K562 (cell line): ENCODE data around the gene CNBD2. TPM values are rescaled to one million over a fixed set of nuclear protein-coding genes. Genes with fewer than 3 reads are reported as not detected.

Source experiments
- polyA plus RNA-seq, 8 experiments: library from polyadenylated mRNA; depleted of rRNA in 4 of 8; stranded (reverse) in 5 of 8; unstranded in 3 of 8; fragments of >200 nt; fragmentation: Nextera tagmentation in 2 of 8; fragmentation: Illumina TruSeq in 1 of 8; extraction: Ambion mirVana in 2 of 8; extraction: Trizol in 1 of 8; gene quantifications; 2 replicates each; pipeline versions ENCODE4 v1.2.1 to v1.2.3, GENCODE V29; 2011 to 2014; ENCODE audit warnings: inconsistent platforms in 1 of 8, missing spikeins in 1 of 8
- total RNA-seq, 7 experiments: library from RNA; depleted of rRNA in 6 of 7; stranded (reverse); fragments of >200 nt in 6 of 7; fragmentation: Illumina TruSeq in 2 of 7; extraction: Trizol in 2 of 7; gene quantifications; 2 replicates each; pipeline versions ENCODE4 v1.2.1 to v1.2.3, GENCODE V29; 2011 to 2021; ENCODE audit warnings: low replicate concordance in 1 of 7
- TF ChIP-seq, protein P1 (sequence below): sonication (generic); formaldehyde crosslinking; IDR thresholded peaks from 2 replicates; pipeline ENCODE4 v1.8.0; 2022; ENCODE audit warnings: mild to moderate bottlenecking, missing genetic modification reagents
- TF ChIP-seq, protein P2 (sequence below): sonication (generic); formaldehyde crosslinking; IDR thresholded peaks from 2 replicates; pipeline ENCODE4 v1.8.1; 2022; ENCODE audit warnings: missing genetic modification reagents

CNBD2 gene
- total and polyA plus RNA-seq, 9 of the 15 experiments (the other 6 are each of a cell fraction or from before 2014, with no cell fraction given): 3.2 to 17.5 (median 5.3) TPM

DNA sequence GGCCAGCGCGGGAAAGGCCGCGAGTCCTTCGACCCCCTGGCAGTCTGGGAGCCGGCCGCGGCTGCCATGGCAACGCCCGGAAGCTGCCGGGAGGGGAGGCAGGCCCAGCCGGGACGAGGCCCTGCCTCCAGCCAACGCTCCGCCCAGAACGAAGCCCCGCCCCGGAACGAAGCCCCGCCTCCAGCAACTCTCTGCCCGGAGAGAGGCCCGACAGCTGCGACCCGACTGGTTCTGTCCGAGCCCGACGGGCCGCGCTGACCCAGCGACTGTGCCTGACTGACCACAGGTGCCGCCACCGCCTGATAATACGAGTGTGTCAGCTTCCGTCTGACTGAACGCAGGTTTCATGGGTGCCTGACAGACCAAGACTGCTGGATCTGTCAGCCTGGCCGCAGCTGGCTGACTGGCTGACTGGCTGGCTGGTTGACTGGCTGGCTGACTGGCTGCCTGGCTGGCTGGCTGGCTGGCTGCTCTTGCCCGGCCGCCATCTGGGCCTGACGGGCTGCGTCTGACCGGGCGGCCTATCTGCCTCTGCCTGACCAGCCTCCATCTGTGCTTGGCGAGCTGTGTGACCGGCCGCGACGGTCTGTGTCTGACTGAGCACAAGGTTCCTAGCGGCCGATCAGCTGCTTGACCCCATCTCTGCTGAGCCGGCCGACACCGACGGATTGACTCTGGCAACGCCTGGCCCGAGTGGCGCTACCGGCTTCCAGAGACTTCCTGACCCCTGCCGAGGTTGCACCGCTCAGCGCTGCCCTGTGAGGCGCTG, 96.5 kb downstream of the CNBD2 start (continued):
- TF ChIP-seq, protein P1, sequence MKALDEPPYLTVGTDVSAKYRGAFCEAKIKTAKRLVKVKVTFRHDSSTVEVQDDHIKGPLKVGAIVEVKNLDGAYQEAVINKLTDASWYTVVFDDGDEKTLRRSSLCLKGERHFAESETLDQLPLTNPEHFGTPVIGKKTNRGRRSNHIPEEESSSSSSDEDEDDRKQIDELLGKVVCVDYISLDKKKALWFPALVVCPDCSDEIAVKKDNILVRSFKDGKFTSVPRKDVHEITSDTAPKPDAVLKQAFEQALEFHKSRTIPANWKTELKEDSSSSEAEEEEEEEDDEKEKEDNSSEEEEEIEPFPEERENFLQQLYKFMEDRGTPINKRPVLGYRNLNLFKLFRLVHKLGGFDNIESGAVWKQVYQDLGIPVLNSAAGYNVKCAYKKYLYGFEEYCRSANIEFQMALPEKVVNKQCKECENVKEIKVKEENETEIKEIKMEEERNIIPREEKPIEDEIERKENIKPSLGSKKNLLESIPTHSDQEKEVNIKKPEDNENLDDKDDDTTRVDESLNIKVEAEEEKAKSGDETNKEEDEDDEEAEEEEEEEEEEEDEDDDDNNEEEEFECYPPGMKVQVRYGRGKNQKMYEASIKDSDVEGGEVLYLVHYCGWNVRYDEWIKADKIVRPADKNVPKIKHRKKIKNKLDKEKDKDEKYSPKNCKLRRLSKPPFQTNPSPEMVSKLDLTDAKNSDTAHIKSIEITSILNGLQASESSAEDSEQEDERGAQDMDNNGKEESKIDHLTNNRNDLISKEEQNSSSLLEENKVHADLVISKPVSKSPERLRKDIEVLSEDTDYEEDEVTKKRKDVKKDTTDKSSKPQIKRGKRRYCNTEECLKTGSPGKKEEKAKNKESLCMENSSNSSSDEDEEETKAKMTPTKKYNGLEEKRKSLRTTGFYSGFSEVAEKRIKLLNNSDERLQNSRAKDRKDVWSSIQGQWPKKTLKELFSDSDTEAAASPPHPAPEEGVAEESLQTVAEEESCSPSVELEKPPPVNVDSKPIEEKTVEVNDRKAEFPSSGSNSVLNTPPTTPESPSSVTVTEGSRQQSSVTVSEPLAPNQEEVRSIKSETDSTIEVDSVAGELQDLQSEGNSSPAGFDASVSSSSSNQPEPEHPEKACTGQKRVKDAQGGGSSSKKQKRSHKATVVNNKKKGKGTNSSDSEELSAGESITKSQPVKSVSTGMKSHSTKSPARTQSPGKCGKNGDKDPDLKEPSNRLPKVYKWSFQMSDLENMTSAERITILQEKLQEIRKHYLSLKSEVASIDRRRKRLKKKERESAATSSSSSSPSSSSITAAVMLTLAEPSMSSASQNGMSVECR: peak; percentile 78
- TF ChIP-seq, protein P2, sequence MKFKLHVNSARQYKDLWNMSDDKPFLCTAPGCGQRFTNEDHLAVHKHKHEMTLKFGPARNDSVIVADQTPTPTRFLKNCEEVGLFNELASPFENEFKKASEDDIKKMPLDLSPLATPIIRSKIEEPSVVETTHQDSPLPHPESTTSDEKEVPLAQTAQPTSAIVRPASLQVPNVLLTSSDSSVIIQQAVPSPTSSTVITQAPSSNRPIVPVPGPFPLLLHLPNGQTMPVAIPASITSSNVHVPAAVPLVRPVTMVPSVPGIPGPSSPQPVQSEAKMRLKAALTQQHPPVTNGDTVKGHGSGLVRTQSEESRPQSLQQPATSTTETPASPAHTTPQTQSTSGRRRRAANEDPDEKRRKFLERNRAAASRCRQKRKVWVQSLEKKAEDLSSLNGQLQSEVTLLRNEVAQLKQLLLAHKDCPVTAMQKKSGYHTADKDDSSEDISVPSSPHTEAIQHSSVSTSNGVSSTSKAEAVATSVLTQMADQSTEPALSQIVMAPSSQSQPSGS (CRISPR knock-in tag): 0 out of 2 replicates have a peak, but pooled peaks have one; percentile 10
